Measurements from ENCODE around the gene ZFHX2. TPM values are rescaled to one million over a fixed set of nuclear protein-coding genes. Genes with fewer than 3 reads are reported as not detected.

The ZFHX2 gene
- total and polyA plus RNA-seq, 2 of the 13 experiments (the other 11 are each of a cell fraction or from before 2014, with no cell fraction given) = 0.17 to 0.44 TPM

DNA sequence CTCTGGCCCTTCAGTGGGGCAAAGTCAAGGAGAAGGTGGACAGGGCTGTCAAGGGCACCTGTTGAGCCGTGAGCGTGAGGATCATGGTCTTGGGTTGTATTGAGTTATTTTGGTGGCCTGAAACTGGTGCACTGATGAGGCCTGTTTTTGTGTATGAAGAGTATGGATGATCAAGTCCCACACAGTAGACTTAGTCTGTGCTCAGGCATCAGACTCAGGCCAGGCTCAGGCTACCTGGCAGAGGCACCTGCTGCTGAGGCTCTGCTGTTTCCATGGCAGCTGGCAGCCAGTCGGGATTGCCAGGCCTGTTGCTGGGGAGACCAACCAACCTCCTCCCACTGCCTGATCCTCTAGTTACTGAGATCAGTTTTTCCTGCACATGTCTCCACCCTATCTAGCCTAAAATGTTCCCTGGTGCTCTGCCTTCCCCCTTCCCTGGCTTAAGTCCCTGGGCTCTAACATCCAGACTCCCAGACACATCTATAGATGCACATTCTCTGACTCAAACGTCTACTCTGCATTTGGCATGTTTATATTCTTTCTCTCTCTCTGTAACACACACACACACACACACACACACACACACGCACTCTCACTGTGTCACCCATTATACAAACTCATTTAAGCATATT is 21.9 kb upstream of the ZFHX2 start (continued):
- TF ChIP-seq MLX (CRISPR knock-in tag; IDR thresholded peaks at IDR 0.05) (no peak), THAP9 (CRISPR knock-in tag; IDR thresholded peaks at IDR 0.05; ENCODE audit: borderline replicate concordance) (0 out of 2 replicates have a peak, but pooled peaks have one; percentile 33), ZNF737 (CRISPR knock-in tag; IDR thresholded peaks at IDR 0.05; ENCODE audit: borderline replicate concordance) (0 out of 2 replicates have a peak, but pooled peaks have one; percentile 70), SNAI1 (CRISPR knock-in tag; IDR thresholded peaks at IDR 0.05; ENCODE audit: borderline replicate concordance) (no peak), ZNF460 (CRISPR knock-in tag; IDR thresholded peaks at IDR 0.05; ENCODE audit: borderline replicate concordance) (no peak), ZNF121 (CRISPR knock-in tag; IDR thresholded peaks at IDR 0.05) (no peak), ZNF598 (CRISPR knock-in tag; IDR thresholded peaks at IDR 0.05; ENCODE audit: borderline replicate concordance) (0 out of 2 replicates have a peak, but pooled peaks have one; percentile 29), YEATS4 (CRISPR knock-in tag; IDR thresholded peaks at IDR 0.05; ENCODE audit: borderline replicate concordance) (no peak), ZNF557 (CRISPR knock-in tag; IDR thresholded peaks at IDR 0.05) (no peak), ZNF777 (CRISPR knock-in tag; IDR thresholded peaks at IDR 0.05) (no peak), RXRB (CRISPR knock-in tag; IDR thresholded peaks at IDR 0.05; ENCODE audit: borderline replicate concordance) (no peak), RFX5 (IDR thresholded peaks at IDR 0.05; ENCODE audit: low read depth, low read length) (peak; percentile 50), CREBL2 (CRISPR knock-in tag; IDR thresholded peaks at IDR 0.05; ENCODE audit: borderline replicate concordance) (no peak), ZNF550 (CRISPR knock-in tag; IDR thresholded peaks at IDR 0.05; ENCODE audit: borderline replicate concordance) (no peak), IKZF4 (CRISPR knock-in tag; IDR thresholded peaks at IDR 0.05; ENCODE audit: borderline replicate concordance, low read depth, not compliant biosample characterization) (no peak), ZNF296 (CRISPR knock-in tag; conservative IDR thresholded peaks at IDR 0.05) (peak; percentile 52; the same call in 1 of the 2 replicates)
- TF ChIP-seq, protein P1, sequence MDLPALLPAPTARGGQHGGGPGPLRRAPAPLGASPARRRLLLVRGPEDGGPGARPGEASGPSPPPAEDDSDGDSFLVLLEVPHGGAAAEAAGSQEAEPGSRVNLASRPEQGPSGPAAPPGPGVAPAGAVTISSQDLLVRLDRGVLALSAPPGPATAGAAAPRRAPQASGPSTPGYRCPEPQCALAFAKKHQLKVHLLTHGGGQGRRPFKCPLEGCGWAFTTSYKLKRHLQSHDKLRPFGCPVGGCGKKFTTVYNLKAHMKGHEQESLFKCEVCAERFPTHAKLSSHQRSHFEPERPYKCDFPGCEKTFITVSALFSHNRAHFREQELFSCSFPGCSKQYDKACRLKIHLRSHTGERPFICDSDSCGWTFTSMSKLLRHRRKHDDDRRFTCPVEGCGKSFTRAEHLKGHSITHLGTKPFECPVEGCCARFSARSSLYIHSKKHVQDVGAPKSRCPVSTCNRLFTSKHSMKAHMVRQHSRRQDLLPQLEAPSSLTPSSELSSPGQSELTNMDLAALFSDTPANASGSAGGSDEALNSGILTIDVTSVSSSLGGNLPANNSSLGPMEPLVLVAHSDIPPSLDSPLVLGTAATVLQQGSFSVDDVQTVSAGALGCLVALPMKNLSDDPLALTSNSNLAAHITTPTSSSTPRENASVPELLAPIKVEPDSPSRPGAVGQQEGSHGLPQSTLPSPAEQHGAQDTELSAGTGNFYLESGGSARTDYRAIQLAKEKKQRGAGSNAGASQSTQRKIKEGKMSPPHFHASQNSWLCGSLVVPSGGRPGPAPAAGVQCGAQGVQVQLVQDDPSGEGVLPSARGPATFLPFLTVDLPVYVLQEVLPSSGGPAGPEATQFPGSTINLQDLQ (CRISPR knock-in tag; IDR thresholded peaks at IDR 0.05) = 0 out of 2 replicates have a peak, but pooled peaks have one; percentile 16
- TF ChIP-seq, protein P2, sequence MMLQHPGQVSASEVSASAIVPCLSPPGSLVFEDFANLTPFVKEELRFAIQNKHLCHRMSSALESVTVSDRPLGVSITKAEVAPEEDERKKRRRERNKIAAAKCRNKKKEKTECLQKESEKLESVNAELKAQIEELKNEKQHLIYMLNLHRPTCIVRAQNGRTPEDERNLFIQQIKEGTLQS (CRISPR knock-in tag; IDR thresholded peaks at IDR 0.05) = no peak
- TF ChIP-seq, protein P3, sequence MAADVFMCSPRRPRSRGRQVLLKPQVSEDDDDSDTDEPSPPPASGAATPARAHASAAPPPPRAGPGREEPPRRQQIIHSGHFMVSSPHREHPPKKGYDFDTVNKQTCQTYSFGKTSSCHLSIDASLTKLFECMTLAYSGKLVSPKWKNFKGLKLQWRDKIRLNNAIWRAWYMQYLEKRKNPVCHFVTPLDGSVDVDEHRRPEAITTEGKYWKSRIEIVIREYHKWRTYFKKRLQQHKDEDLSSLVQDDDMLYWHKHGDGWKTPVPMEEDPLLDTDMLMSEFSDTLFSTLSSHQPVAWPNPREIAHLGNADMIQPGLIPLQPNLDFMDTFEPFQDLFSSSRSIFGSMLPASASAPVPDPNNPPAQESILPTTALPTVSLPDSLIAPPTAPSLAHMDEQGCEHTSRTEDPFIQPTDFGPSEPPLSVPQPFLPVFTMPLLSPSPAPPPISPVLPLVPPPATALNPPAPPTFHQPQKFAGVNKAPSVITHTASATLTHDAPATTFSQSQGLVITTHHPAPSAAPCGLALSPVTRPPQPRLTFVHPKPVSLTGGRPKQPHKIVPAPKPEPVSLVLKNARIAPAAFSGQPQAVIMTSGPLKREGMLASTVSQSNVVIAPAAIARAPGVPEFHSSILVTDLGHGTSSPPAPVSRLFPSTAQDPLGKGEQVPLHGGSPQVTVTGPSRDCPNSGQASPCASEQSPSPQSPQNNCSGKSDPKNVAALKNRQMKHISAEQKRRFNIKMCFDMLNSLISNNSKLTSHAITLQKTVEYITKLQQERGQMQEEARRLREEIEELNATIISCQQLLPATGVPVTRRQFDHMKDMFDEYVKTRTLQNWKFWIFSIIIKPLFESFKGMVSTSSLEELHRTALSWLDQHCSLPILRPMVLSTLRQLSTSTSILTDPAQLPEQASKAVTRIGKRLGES (CRISPR knock-in tag; IDR thresholded peaks at IDR 0.05; ENCODE audit: borderline replicate concordance) = no peak

All from HepG2 (cell line).